Measurements from ENCODE around the gene ITGA6. TPM values are rescaled to one million over a fixed set of nuclear protein-coding genes. Genes with fewer than 3 reads are reported as not detected.
"Not testable (repeated sequence)": the region's sequence is repeated elsewhere in the genome, so short reads cannot be mapped to it uniquely, and the experiment has no call there.

Gene ITGA6
- polyA plus RNA-seq, 3 donors = 96.3 to 115 (median 111) TPM

DNA sequence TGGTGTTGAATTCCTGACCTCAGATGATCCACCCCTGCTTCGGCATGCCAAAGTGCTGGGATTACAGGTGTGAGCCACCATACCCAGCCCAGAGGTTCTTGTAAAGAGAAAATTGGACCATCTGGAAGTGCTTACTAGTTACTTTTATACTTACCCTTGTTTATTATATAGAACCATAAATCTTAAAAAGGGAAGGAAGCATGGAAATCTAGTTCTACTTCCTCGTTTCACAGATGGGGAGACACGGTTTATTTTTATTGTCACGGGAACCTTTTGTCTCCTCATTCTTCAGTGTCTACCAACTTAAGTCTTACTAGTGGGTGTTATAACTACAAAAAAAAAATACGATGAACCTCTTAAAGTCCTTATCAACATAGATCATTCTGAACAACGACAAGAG is 82.7 kb downstream of the ITGA6 start:
- no peak for DNase-seq

DNA sequence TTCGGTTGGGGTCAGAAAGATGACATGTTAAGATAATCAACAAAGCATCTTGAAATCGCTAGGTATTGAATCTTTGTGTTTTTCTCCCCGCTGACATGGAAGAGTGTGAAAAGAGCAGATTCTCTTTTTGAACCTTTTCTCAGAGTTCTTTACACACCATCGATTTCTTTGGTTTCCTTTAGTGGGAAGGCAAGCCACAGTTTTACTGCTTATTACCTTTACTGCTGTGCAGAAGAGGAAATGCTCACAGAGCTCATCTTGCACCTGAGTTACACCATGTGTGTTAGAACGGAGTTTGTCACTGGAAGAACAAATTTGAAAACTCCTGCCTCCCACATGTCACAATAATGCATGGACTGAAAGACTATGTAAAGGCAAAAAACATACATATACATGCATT is 83.2 kb downstream of the ITGA6 start:
- DNase-seq = no peak

DNA sequence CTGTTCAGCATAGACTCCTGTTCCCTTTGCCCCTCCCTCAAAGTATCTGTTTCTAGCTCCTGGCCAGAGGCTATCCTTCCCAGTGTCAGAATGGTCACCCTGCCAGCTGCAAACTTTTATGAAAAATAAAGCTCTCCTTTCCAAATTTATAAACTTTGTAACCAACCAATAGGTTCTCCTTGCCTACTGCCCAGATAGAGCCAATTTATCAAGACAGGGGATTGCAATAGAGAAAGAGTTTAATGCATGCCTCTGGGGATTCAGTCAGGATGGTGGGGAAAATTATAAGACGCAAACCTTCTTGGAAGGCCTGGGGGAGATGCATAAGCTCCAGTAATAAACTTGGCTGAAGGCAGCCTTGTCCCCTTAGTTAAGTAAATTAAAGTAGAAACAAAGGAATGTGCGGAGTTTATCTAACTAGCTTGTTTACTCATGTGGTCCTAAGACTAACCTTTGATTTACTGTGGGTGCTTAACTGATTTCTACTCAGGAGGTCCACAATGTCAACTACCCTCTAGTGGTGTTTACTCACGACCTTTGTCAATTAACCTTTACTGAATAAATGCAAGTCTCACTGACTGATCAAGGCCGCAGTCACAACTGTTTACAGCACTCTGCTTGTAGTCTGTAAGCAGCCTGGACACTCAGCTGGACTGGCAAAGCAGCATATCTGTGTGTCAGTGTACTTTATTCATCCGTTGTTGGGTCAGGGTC is 85.6 kb downstream of the ITGA6 start:
- DNase-seq = no peak

DNA sequence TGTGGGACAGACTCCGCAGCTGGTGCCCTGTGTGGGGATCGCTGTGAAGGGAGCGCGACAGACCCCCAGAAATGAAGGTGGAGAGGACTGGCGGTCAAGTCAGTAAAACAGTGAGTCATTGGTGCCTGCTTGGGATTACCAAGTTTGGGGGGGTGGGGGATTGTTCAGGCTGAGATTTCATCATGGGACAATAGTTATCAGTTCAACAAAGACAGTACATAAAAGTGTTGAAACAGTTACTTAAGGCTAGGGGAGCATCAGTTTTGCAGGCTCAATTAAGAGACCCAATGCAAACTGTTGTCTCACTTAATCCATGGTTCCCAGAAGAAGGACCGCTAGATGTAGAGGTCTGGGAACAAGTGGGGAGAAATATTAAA is 86.1 kb downstream of the ITGA6 start:
- DNase-seq = no peak

DNA sequence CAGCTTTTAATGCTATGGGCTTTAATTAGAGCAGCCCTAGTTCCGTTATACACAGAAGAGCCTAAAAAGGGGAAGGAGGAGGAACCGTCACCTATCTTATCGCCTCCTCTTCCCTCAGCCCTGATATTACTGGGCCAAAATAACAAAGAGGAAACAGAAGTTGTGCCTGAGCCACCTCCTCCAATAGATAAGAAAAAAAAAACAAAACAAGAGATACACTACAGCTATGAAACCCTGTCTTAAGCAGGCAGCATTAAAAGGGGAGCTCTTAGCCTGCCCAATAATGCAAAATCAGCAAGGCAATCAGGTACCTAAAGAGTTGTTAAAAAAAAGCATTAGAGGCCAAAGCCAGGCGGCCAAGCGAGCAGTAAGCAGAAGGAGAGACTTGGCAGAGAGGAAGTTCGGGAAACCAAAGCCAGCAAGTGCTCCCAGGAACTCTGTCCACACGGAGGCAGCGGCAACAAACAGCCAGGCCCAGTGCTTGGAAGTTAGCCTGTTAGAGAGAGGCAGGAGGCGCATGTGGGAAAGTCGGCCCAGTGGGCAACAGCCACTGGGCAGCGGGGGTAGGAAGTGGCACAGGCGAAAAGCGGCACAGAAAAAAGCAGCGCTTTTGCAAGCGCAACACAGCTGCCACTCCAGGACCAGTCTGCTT is 86.7 kb downstream of the ITGA6 start:
- DNase-seq = no peak

GRCh38 chr2:172516299-172516698 is 88.9 kb downstream of the ITGA6 start:
- no peak for DNase-seq

DNA sequence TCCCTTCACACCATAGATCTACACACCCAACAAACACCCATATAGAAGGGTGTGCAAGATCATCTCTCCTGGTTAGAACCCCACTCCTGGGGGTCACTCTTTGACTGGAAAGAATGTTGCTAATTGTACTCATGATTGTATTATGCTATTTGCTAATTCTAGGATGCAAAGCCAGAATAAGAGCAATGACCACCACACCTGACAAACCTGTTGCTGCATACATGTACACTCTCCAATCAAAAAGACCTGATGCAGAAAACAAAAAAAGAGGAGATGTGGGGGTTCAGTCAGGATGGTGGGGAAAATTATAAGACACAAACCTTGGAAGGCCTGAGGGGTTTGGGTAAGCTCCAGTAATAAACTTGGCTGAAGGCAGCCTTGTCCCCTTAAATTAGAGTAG is 91.6 kb downstream of the ITGA6 start:
- no peak for DNase-seq

DNA sequence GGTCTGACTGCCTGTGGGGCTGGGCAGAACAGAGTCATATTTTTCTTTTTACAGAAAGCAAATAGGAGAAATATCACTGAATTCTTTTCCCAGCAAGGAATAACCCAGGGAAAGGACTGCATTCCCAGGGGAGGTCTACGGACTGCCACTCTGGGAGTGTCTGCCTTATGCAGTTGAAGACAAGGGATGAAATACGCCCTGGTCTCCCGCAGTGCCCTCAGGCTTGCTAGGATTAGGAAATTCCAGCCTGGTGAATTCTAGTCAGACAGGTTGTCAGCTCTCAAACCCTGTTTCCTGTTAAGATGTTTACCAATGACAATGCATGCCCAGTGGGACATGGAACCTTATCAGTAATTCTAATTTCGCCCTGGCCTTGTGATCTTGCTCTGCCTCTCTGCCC is 98.2 kb downstream of the ITGA6 start:
- DNase-seq = no peak

GRCh38 chr2:172531309-172531708 is 103.9 kb downstream of the ITGA6 start:
- no peak for DNase-seq

- DNase-seq = not testable (repeated sequence)
Measured at GRCh38 chr2:172532461-172532860, 105.1 kb downstream of the ITGA6 start.

DNA sequence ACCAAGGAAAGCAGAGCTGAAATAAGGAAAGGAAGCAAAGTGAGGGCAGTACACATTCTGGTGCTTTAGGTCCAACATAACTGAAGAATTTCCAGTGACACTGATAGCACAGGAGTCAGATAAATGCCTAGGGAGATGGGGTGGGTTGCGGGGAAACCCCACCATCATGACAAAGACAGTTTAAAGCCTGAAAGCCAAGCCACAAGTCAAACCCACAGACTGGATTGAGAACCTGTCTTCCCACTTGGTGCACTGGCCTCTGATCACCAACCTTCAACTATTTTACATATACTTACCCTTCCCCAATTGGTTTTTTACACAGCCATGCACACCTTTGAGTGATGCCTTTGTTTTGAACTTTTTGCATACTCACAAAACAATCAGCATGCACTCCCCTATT is 106.3 kb downstream of the ITGA6 start:
- no peak for DNase-seq

GRCh38 chr2:172535119-172535518 is 107.7 kb downstream of the ITGA6 start:
- no peak for DNase-seq

GRCh38 chr2:172537851-172538250 is 110.5 kb downstream of the ITGA6 start:
- not testable (repeated sequence) for DNase-seq

DNA sequence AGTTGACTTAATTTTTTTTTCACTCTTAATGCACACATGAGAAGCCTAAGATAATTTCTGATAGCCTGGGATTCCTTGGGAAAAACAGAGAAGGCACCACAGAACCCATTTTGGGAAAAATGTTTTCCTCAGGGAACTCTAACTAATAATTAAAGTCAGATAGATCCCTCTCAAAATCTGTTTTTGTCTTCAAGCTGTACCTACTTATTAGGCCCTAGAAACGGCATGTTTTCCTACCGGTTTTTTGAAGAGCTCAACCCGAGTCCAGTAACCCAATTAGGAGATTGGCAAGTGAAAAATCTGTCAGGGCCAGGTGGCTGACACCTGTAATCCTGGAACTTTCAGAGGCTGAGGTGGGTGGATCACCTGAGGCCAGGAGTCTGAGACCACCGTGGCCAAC is 112.4 kb downstream of the ITGA6 start:
- DNase-seq = no peak

DNA sequence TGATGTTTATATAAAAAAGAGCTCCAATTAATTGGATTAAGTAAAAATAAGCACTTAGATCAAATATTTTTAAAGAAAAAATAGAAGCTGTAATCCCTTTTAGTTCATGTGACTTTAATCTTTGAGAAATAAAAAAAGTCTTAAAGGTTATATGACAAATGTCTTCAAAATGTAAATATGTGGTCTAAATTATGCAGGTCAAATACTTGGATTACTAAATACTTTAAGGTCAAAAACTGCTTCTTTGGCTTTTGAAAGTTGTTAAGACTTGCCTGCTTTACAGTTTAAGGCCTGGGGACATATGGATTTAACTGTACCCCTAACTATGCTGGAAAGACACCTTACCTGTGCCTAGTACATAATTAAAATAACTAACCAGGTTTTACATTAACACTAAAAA is 113.0 kb downstream of the ITGA6 start:
- no peak for DNase-seq

- DNase-seq = no peak
Measured at GRCh38 chr2:172545408-172546075, 118.2 kb downstream of the ITGA6 start.

DNA sequence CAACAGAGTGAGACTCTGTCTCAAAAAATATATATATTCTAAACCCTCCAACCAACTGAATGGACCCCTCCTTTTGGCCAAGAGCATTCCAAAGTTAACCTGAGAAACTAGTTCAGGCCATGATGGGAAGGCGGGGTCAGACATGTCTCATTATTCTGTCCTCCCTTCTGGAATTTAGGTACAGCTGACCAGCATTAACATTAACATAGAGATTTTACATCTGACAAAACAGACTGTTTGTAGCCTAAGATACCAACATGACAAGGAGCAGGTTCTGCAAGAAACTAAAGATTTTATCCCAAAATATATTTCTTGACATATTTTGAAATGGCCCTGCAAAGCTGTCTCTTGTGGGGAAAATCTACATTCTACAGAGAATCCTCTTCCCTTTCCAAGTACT is 121.7 kb downstream of the ITGA6 start:
- DNase-seq = no peak

DNA sequence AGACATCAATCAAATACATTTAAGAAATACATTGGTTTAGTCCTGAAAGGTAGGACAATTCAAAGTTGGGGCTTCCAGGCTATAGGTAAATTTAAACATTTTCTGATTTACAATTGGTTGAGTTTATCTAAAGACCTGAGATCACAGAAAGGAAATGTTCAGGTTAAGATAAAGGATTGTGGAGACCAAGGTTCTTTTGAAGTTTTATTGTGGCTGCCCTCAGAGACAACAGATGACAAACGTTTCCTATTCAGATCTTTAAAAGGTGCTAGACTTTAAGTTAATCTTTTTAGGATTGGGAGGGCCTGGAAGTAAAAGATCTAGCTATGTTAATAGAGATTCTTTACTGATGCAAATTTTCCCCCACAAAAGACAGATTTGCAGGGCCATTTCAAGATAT is 122.4 kb downstream of the ITGA6 start:
- not testable (repeated sequence) for DNase-seq

- DNase-seq = no peak
Measured at GRCh38 chr2:172550419-172550818, 123.0 kb downstream of the ITGA6 start.

DNA sequence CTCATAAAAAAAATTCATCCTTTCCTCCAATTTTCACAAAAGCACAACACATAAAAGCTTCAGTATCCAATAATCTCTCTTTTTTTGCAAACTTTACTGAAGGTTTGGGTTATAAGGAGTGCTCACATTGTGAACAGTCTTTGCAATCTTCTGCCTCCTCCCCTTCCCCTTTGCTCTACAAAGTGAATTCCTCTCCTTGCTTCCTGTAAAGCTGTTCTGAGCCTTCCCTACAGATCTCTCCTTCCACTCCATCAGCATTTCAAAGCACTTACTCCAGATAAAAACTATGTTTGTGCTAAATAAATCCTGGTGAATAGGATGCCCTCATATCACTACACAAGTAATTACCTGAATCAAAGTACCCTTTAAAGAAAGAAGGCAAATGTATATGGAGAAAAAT is 123.9 kb downstream of the ITGA6 start:
- DNase-seq = no peak

DNA sequence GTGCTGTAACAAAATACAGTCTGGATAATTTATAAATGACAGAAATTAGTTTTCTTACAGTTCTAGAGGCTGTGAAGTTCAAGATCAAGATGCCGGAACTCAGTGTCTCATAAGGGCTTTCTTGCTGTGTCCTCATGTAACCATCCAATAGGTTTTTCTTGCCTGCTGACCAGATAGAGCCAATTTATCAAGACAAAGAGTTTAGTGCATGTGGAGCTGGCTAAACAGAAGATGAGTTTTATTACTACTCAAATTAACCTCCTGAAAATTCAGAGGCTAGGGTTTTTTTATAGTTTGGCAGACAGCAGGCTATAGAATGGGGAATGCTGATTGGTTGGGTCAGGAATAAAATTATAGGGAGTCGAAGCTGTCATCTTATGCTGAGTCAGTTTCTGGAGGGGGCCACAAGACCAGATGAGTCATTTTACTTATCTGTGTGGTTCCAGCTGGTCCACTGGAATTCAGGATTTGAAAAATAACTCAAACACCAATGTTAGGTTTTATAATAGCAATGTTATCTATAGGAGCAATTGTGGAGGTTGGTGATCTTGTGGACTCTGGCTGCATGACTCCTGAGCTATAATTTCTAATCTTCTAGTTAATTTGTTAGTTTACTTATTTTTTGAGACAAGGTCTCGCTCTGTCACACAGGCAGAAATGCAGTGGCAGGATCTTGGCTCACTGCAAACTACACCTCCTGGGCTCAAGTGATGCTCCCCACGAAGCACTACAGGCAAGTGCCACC is 125.3 kb downstream of the ITGA6 start:
- DNase-seq = no peak

Measured in renal pelvis (tissue), 4 donors.